K562 (cell line): ENCODE data around the gene NRXN3. TPM values are rescaled to one million over a fixed set of nuclear protein-coding genes. Genes with fewer than 3 reads are reported as not detected.

Experiments used
- ATAC-seq: fragments of 200-7000 bp; cut with Tn5 transposase; 3 replicates; pipeline ENCODE4 v1.9.1; 2020; ENCODE audit warnings: moderate library complexity
- BruUV-seq: library from RNA; stranded (reverse); fragments of 400-500 nt; replicated peaks from 2 replicates; lab custom pipeline; 2021; lab: Mats Ljungman, UMichigan
- CTCF ChIA-PET: fragments of 300-600 bp; formaldehyde crosslinking; extraction: SDS; loops from one replicate; lab custom pipeline; 2021; ENCODE audit warnings: low intra/inter-chr PET ratio; lab: Yijun Ruan, JAX
- POLR2A ChIA-PET: fragments of 300-600, 350-650 bp; sonication (Branson Sonifier 250); formaldehyde crosslinking; extraction: SDS; loops from one replicate; lab custom pipeline; 2021; ENCODE audit warnings: antibody characterized with exemption, inconsistent platforms; lab: Yijun Ruan, JAX
- DNase-seq, 4 experiments: peaks; one replicate each; pipeline versions ENCODE4 v3.0.0 to v3.0.0-alpha.2; 2011 to 2018; ENCODE audit warnings: low spot score in 3 of 4, mixed read lengths in 3 of 4; ENCODE audit errors: extremely low read depth in 1 of 4
- FAIRE-seq: peaks from 2 replicates; lab custom pipeline; 2011; peaks lifted over from hg19 to GRCh38; lab: Jason Lieb, UNC
- H2AFZ ChIP-seq: 2 replicates; pipeline ENCODE4 v1.6.0; 2011; ENCODE audit warnings: low read depth, low read length, control low read depth, inconsistent platforms
- H3K27ac ChIP-seq: fragments of 200-600 bp; 3 replicates; pipeline ENCODE4 v1.8.0; 2011; ENCODE audit warnings: low read depth, mild to moderate bottlenecking, control low read depth, inconsistent platforms, low read length, moderate library complexity, mixed read lengths; ENCODE audit errors: extremely low read depth
- H3K27me3 ChIP-seq, 2 experiments: fragments of 300-600 bp in 1 of 2; 2 replicates in 1 of 2; 3 replicates in 1 of 2; pipeline versions ENCODE4 v1.6.0 to v1.8.0; 2011; ENCODE audit warnings: inconsistent platforms in 2 of 2, low read length in 2 of 2, mild to moderate bottlenecking in 1 of 2, mixed read lengths in 1 of 2, moderate library complexity in 1 of 2; ENCODE audit not compliant: control insufficient read depth in 2 of 2, insufficient read depth in 2 of 2
- H3K36me3 ChIP-seq: fragments of 300-600 bp; 3 replicates; pipeline ENCODE4 v1.8.0; 2011; ENCODE audit warnings: mild to moderate bottlenecking, low read length, inconsistent platforms; ENCODE audit not compliant: control insufficient read depth, insufficient read depth
- H3K4me1 ChIP-seq, 2 experiments: fragments of 200-600 bp in 1 of 2; replicated peaks in 1 of 2; 2 replicates in 1 of 2; 3 replicates in 1 of 2; pipeline versions ENCODE4 v1.5.1 to v1.8.0; 2011; ENCODE audit warnings: inconsistent platforms in 2 of 2, low read length in 2 of 2, mild to moderate bottlenecking in 1 of 2, mixed read lengths in 1 of 2, moderate library complexity in 1 of 2; ENCODE audit not compliant: control insufficient read depth in 2 of 2, insufficient read depth in 2 of 2
- H3K4me2 ChIP-seq: 2 replicates; pipeline ENCODE4 v1.6.1; 2011; ENCODE audit warnings: low read length, control low read depth, inconsistent platforms, mixed read lengths; ENCODE audit not compliant: insufficient read depth
- H3K4me3 ChIP-seq: fragments of 200-600 bp; sonication (generic), shearing (Covaris generic); 2 replicates; pipeline ENCODE4 v1.5.1; 2016; ENCODE audit warnings: control low read depth, inconsistent platforms
- H3K79me2 ChIP-seq: fragments of 200-600 bp; 3 replicates; pipeline ENCODE4 v1.8.0; 2011; ENCODE audit warnings: low read length, inconsistent platforms; ENCODE audit not compliant: control insufficient read depth, insufficient read depth
- H3K9ac ChIP-seq, 2 experiments: 2 replicates each; pipeline versions ENCODE4 v1.6.0 to v1.6.1; 2011; ENCODE audit warnings: low read depth in 2 of 2, low read length in 2 of 2, control low read depth in 1 of 2, inconsistent platforms in 1 of 2, mild to moderate bottlenecking in 1 of 2, mixed read lengths in 1 of 2; ENCODE audit not compliant: insufficient read depth in 1 of 2
- H3K9me1 ChIP-seq: one replicate; pipeline ENCODE4 v1.6.0; 2011; ENCODE audit warnings: inconsistent platforms, mild to moderate bottlenecking, low read length, moderate library complexity; ENCODE audit not compliant: control insufficient read depth, insufficient read depth
- H3K9me3 ChIP-seq: replicated peaks from 2 replicates; pipeline ENCODE4 v1.5.1; 2011; ENCODE audit warnings: low read depth, low read length, inconsistent platforms; ENCODE audit not compliant: control insufficient read depth, insufficient read depth
- H4K20me1 ChIP-seq: replicated peaks from 2 replicates; pipeline ENCODE4 v1.6.1; 2011; ENCODE audit warnings: low read length, inconsistent platforms, mixed read lengths; ENCODE audit not compliant: control insufficient read depth, insufficient read depth
- ARID3B ChIP-seq: fragments of 250-450 bp; sonication (Bioruptor Pico); IDR thresholded peaks from 2 replicates; pipeline ENCODE4 v1.4.0; 2020; ENCODE audit warnings: borderline replicate concordance
- ID3 ChIP-seq, 2 experiments: fragments of 250-450 bp in 1 of 2; fragments of 450-650 bp in 1 of 2; sonication (Bioruptor Pico) in 1 of 2; IDR thresholded peaks; 2 replicates each; pipeline versions ENCODE4 v1.6.1 to v1.8.0; 2016 to 2021; ENCODE audit warnings: mild to moderate bottlenecking in 2 of 2, moderate library complexity in 2 of 2, missing compliant biosample characterization in 1 of 2, missing genetic modification characterization in 1 of 2
- NFXL1 ChIP-seq: fragments of 450-650 bp; formaldehyde crosslinking; IDR thresholded peaks from 2 replicates; pipeline ENCODE4 v1.4.0; 2021; ENCODE audit warnings: mild to moderate bottlenecking
- TFAM ChIP-seq: fragments of 250-450 bp; sonication (Bioruptor Pico); conservative IDR thresholded peaks from 2 replicates; pipeline ENCODE4 v1.5.0; 2021; ENCODE audit warnings: mild to moderate bottlenecking, moderate library complexity
- USF1 ChIP-seq: sonication (generic); formaldehyde crosslinking; IDR thresholded peaks from 2 replicates; pipeline ENCODE4 v1.9.0; 2022; ENCODE audit warnings: mild to moderate bottlenecking, missing genetic modification reagents
- WGBS: fragments of 100-300 bp; shearing (Covaris generic); methylation state at CpG from one replicate; pipeline ENCODE4 v1.1.6; 2016; ENCODE audit warnings: low coverage, mixed read lengths; ENCODE audit not compliant: insufficient coverage; ENCODE audit errors: missing lambda C conversion rate; 5-methylcytosine and 5-hydroxymethylcytosine counted together
- in situ Hi-C: fragments of 300-500 bp; cut with MboI; formaldehyde crosslinking; loops from 4 replicates; pipeline ENCODE4 v1.15.0; 2018; ENCODE audit warnings: inconsistent platforms, mixed read lengths
- intact Hi-C: fragments of 100-400 bp; cut with micrococcal nuclease; formaldehyde crosslinking; loops from 2 replicates; pipeline ENCODE4 v1.14.2; 2022
- polyA plus RNA-seq, 8 experiments: library from polyadenylated mRNA; depleted of rRNA in 4 of 8; stranded (reverse) in 5 of 8; unstranded in 3 of 8; fragments of >200 nt; fragmentation: Nextera tagmentation in 2 of 8; fragmentation: Illumina TruSeq in 1 of 8; extraction: Ambion mirVana in 2 of 8; extraction: Trizol in 1 of 8; gene quantifications; 2 replicates each; pipeline versions ENCODE4 v1.2.1 to v1.2.3, GENCODE V29; 2011 to 2014; ENCODE audit warnings: inconsistent platforms in 1 of 8, missing spikeins in 1 of 8
- total RNA-seq, 7 experiments: library from RNA; depleted of rRNA in 6 of 7; stranded (reverse); fragments of >200 nt in 6 of 7; fragmentation: Illumina TruSeq in 2 of 7; extraction: Trizol in 2 of 7; gene quantifications; 2 replicates each; pipeline versions ENCODE4 v1.2.1 to v1.2.3, GENCODE V29; 2011 to 2021; ENCODE audit warnings: low replicate concordance in 1 of 7

The NRXN3 gene
- total and polyA plus RNA-seq, 9 of the 15 experiments (the other 6 are each of a cell fraction or from before 2014, with no cell fraction given): 0.09 TPM; not detected in 8

- CTCF ChIA-PET: no interaction called here
- no peak for TF ChIP-seq NFXL1
- TF ChIP-seq ID3 (CRISPR knock-in tag; IDR thresholded peaks at IDR 0.05): no peak
- TF ChIP-seq ID3 (tag; IDR thresholded peaks at IDR 0.05): no peak
- no peak for TF ChIP-seq TFAM (CRISPR knock-in tag)
- TF ChIP-seq ARID3B (CRISPR knock-in tag): no peak
- TF ChIP-seq USF1 (CRISPR knock-in tag): no peak
- TF ChIP-seq, all 486 proteins: peak for 0
- no TSS peak for BruUV-seq
- Histone ChIP-seq H3K4me1 (no peaks in the 10 kb centered on the region), H3K9ac (no peak overlapping the region), H3K9me3 (no peaks in the 10 kb centered on the region), H3K27me3 (no peaks in the 10 kb centered on the region), H3K36me3 (no peaks in the 10 kb centered on the region), H3K27ac (no peak overlapping the region), H4K20me1 (no peaks in the 10 kb centered on the region), H3K4me3 (no peak overlapping the region), H3K4me2 (no peak overlapping the region), H2AFZ (no peak overlapping the region), H3K79me2 (no peaks in the 10 kb centered on the region), H3K9me1 (no peaks in the 10 kb centered on the region)
- DNase-seq: no peak
- intact Hi-C loops: no loop called here
- in situ Hi-C loops: no loop called here
- no peak for ATAC-seq
- POLR2A ChIA-PET: no interaction called here
- 0% methylated on average over 2 of the region's 2 CpGs for WGBS
- no peak for FAIRE-seq
These were observed 1414.5 kb downstream of the NRXN3 start for GRCh38 chr14:79584679-79585078.
